Measurements from ENCODE around the gene DNAJB12.
"Not testable (repeated sequence)": the region's sequence is repeated elsewhere in the genome, so short reads cannot be mapped to it uniquely, and the experiment has no call there.

DNAJB12 gene

DNA sequence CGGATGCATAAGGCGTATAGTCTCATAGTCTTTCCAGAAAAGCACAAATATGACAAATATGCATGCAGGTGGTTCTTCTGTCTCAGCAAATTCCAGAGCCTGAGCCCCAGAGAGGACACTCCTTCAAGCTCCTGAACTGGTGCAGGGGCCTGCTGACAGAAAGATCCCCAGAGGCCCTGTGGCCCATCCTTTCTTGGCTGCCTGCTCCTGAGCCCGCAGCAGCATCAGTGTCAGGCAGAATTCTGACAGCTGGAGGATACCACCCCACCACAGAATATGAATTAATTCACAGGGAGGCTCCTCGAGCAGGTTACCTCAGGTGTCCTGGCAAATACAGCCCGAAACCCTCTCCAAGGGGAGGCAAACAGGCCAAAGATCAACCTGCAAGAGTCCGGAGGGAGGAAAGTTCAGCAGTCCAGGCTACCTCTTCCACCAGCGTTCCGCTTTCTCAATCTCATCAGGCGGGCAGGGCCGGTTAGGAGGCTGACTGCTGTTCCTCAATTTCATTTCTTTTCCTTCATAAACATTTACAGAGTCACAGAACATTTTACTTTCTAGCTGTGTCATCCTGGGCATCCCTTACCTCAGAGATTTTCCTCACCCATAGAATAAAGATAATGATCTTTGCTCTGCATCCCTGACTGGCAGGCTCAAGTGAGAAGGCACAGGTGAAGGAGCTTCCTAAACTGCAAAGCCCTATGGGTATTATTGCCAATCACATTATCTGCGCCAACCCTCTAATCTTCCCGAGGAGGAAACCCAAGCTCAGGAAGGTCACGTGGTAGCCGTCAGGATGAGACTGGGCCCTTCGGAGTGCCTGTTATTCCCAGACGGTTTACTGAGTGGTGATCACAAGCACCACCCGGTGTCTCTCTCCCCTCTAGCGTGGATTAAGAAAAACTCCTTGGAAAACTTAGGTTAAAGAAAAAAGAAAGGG lies 1.4 kb downstream of the DNAJB12 start:
- Histone ChIP-seq H3K4me3 (replicated peaks; ENCODE audit: low read depth, low read length) (peak overlapping the region; percentile 97), H3K27me3 (replicated peaks; ENCODE audit: control insufficient read depth, insufficient read depth, low read length) (no peaks in the 10 kb centered on the region), H3K36me3 (ENCODE audit: control insufficient read depth, insufficient read depth, low read length) (peaks cover 11% of the 10 kb centered on the region)
- TF ChIP-seq, protein P1, sequence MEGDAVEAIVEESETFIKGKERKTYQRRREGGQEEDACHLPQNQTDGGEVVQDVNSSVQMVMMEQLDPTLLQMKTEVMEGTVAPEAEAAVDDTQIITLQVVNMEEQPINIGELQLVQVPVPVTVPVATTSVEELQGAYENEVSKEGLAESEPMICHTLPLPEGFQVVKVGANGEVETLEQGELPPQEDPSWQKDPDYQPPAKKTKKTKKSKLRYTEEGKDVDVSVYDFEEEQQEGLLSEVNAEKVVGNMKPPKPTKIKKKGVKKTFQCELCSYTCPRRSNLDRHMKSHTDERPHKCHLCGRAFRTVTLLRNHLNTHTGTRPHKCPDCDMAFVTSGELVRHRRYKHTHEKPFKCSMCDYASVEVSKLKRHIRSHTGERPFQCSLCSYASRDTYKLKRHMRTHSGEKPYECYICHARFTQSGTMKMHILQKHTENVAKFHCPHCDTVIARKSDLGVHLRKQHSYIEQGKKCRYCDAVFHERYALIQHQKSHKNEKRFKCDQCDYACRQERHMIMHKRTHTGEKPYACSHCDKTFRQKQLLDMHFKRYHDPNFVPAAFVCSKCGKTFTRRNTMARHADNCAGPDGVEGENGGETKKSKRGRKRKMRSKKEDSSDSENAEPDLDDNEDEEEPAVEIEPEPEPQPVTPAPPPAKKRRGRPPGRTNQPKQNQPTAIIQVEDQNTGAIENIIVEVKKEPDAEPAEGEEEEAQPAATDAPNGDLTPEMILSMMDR (IDR thresholded peaks at IDR 0.05; ENCODE audit: insufficient read depth, low read length, poor library complexity, severe bottlenecking), result no peak
- no peak for DNase-seq (ENCODE audit: extremely low read depth, insufficient read length)

- Histone ChIP-seq H3K36me3 (ENCODE audit: control insufficient read depth, insufficient read depth, low read length) (peaks cover 13% of the 10 kb centered on the region), H3K4me3 (replicated peaks; ENCODE audit: low read depth, low read length) (no peak overlapping the region), H3K27me3 (replicated peaks; ENCODE audit: control insufficient read depth, insufficient read depth, low read length) (no peaks in the 10 kb centered on the region)
- no peak for DNase-seq (ENCODE audit: extremely low read depth, insufficient read length)
- TF ChIP-seq, protein P1 (IDR thresholded peaks at IDR 0.05; ENCODE audit: insufficient read depth, low read length, poor library complexity, severe bottlenecking), result no peak
Measured at GRCh38 chr10:72351479-72351878, 3.2 kb downstream of the DNAJB12 start.

GRCh38 chr10:72349438-72349837 lies 5.3 kb downstream of the DNAJB12 start:
- Histone ChIP-seq H3K36me3 (ENCODE audit: control insufficient read depth, insufficient read depth, low read length) (peaks cover 14% of the 10 kb centered on the region), H3K27me3 (replicated peaks; ENCODE audit: control insufficient read depth, insufficient read depth, low read length) (no peaks in the 10 kb centered on the region), H3K4me3 (replicated peaks; ENCODE audit: low read depth, low read length) (no peak overlapping the region)
- TF ChIP-seq, protein P1 (IDR thresholded peaks at IDR 0.05; ENCODE audit: insufficient read depth, low read length, poor library complexity, severe bottlenecking), result no peak
- no peak for DNase-seq (ENCODE audit: extremely low read depth, insufficient read length)

DNA sequence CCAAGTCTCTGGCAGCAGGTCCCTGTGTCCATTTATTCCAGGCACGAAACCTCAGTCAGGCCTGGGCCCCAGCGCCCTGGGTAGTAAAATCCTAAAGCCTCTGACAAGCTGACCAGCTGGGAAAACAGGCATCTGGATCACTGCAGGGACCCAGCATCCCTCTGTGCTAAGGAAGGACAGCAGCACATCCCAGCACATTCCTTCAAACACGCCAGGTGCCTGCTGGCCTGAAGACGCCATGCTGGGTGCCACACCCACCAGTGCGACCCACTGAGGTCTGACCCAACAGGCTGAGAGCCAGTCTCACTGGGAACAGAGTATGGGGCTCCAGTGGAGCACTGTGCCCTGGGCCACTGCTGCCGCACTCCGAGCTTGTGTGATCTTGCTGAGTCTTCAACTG lies 6.4 kb downstream of the DNAJB12 start:
- no peak overlapping the region for H3K4me3 ChIP-seq (replicated peaks; ENCODE audit: low read depth, low read length)
- peaks cover 21% of the 10 kb centered on the region for H3K36me3 ChIP-seq (ENCODE audit: control insufficient read depth, insufficient read depth, low read length)
- TF ChIP-seq, protein P1 (IDR thresholded peaks at IDR 0.05; ENCODE audit: insufficient read depth, low read length, poor library complexity, severe bottlenecking), result no peak
- H3K27me3 ChIP-seq (replicated peaks; ENCODE audit: control insufficient read depth, insufficient read depth, low read length), result no peaks in the 10 kb centered on the region
- DNase-seq (ENCODE audit: extremely low read depth, insufficient read length), result no peak

DNA sequence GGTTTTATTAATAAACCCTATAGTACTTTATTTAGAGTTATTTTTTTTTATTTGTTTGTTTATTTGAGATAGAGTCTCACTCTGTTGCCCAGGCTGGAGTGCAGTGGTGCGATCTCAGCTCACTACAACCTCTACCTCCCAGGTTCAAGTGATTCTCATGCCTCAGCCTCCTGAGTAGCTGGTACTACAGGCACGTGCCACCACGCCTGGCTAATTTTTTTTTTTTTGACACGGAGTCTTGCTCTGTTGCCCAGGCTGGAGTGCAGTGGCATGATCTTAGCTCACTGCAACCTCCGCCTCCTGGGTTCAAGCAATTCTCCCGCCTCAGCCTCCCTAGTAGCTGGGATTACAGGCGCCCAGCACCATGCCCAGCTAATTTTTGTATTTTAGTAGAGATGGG lies 8.6 kb downstream of the DNAJB12 start:
- not testable (repeated sequence) for H3K4me3 ChIP-seq (replicated peaks; ENCODE audit: low read depth, low read length); H3K27me3 ChIP-seq (replicated peaks; ENCODE audit: control insufficient read depth, insufficient read depth, low read length); DNase-seq (ENCODE audit: extremely low read depth, insufficient read length)
- H3K36me3 ChIP-seq (ENCODE audit: control insufficient read depth, insufficient read depth, low read length), result peaks cover 29% of the 10 kb centered on the region

DNA sequence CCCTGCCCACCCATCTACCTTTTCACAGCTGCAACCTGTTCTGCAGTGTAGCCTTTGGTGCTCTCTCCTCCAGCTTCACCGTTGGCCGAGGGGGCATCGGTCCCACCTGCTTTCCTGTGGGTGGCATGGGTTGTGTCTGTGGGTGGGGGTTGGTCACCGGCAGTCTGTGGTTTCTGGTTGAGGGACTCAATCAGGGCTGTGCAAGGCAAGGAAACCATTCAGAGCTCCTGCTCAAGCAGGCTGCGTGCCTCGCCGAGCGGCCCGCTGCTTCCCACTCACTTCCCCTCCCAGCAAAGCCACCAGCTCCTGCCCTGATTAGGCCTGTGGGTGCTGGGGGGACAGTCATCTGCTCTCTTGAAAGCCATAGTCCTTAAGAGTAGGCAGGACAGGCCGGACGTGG lies 9.8 kb downstream of the DNAJB12 start:
- Histone ChIP-seq H3K4me3 (replicated peaks; ENCODE audit: low read depth, low read length) (no peak overlapping the region), H3K36me3 (ENCODE audit: control insufficient read depth, insufficient read depth, low read length) (peaks cover 30% of the 10 kb centered on the region), H3K27me3 (replicated peaks; ENCODE audit: control insufficient read depth, insufficient read depth, low read length) (no peaks in the 10 kb centered on the region)
- DNase-seq (ENCODE audit: extremely low read depth, insufficient read length), result peak; percentile 75
- TF ChIP-seq, protein P1 (IDR thresholded peaks at IDR 0.05; ENCODE audit: insufficient read depth, low read length, poor library complexity, severe bottlenecking), result no peak
